NOMO-1 treated with DMSO at 0.1 percent for 48 hours (cell line): ENCODE measurements around the gene NUBPL.
"Not testable (repeated sequence)": the region's sequence is repeated elsewhere in the genome, so short reads cannot be mapped to it uniquely, and the experiment has no call there.

Source experiments
- DNase-seq: peaks from one replicate; lab custom pipeline; 2025; ENCODE audit not compliant: unreplicated experiment; lab: John Stamatoyannopoulos, UW

Gene NUBPL

GRCh38 chr14:31576949-31577348 is 15.7 kb downstream of the NUBPL start:
- no peak for DNase-seq

- DNase-seq, result no peak
Measured at GRCh38 chr14:31578266-31578665, 17.1 kb downstream of the NUBPL start.

- no peak for DNase-seq
Measured at GRCh38 chr14:31578792-31579501, 17.7 kb downstream of the NUBPL start.

GRCh38 chr14:31580234-31580633 is 19.0 kb downstream of the NUBPL start:
- no peak for DNase-seq

GRCh38 chr14:31582286-31582691 is 21.1 kb downstream of the NUBPL start:
- no peak for DNase-seq

GRCh38 chr14:31582836-31583452 is 21.7 kb downstream of the NUBPL start:
- DNase-seq, result no peak

GRCh38 chr14:31590206-31590605 is 29.0 kb downstream of the NUBPL start:
- DNase-seq, result no peak

- DNase-seq, result no peak
Measured at GRCh38 chr14:31592122-31592521, 30.9 kb downstream of the NUBPL start.

- no peak for DNase-seq
Measured at GRCh38 chr14:31592631-31593030, 31.4 kb downstream of the NUBPL start.

GRCh38 chr14:31596342-31597095 is 35.3 kb downstream of the NUBPL start:
- DNase-seq, result no peak

- no peak for DNase-seq
Measured at GRCh38 chr14:31605702-31606101, 44.5 kb downstream of the NUBPL start.

GRCh38 chr14:31611778-31612433 is 50.7 kb downstream of the NUBPL start:
- no peak for DNase-seq

- DNase-seq, result no peak
Measured at GRCh38 chr14:31613188-31613587, 52.0 kb downstream of the NUBPL start.

GRCh38 chr14:31618884-31619283 is 57.7 kb downstream of the NUBPL start:
- DNase-seq, result not testable (repeated sequence)

- no peak for DNase-seq
Measured at GRCh38 chr14:31619440-31619839, 58.2 kb downstream of the NUBPL start.

GRCh38 chr14:31620898-31621297 is 59.7 kb downstream of the NUBPL start:
- not testable (repeated sequence) for DNase-seq

- no peak for DNase-seq
Measured at GRCh38 chr14:31622060-31622459, 60.9 kb downstream of the NUBPL start.

- not testable (repeated sequence) for DNase-seq
Measured at GRCh38 chr14:31652900-31653299, 91.7 kb downstream of the NUBPL start.

GRCh38 chr14:31657917-31658316 is 96.7 kb downstream of the NUBPL start:
- no peak for DNase-seq

GRCh38 chr14:31659278-31659677 is 98.1 kb downstream of the NUBPL start:
- DNase-seq, result no peak

GRCh38 chr14:31660191-31660590 is 99.0 kb downstream of the NUBPL start:
- no peak for DNase-seq

- DNase-seq, result no peak
Measured at GRCh38 chr14:31660728-31661127, 99.5 kb downstream of the NUBPL start.
